GM13976 (cell line): ENCODE results near the gene PLD5.
A peak's percentile ranks its signal among the peaks of the same experiment; 100 is the strongest.

Experiments used
- DNase-seq: peaks from one replicate; pipeline ENCODE4 v3.0.0; 2012; ENCODE audit warnings: low spot score
- CTCF ChIP-seq: IDR thresholded peaks from 2 replicates; pipeline ENCODE4 v1.5.1; 2012; ENCODE audit warnings: borderline replicate concordance, mild to moderate bottlenecking; ENCODE audit not compliant: insufficient read depth; ENCODE audit errors: extremely low read depth, missing control alignments, control extremely low read depth
- in situ Hi-C: fragments of 300-500 bp; cut with MboI; formaldehyde crosslinking; loops from one replicate; pipeline ENCODE4 v1.12.0; 2022; ENCODE audit warnings: low sequenced_read_pairs, mixed read lengths, inconsistent platforms; ENCODE audit not compliant: unreplicated experiment

Gene PLD5

GRCh38 chr1:242534753-242535152 lies 10.3 kb upstream of the PLD5 start:
- no peak for DNase-seq
- in situ Hi-C loops: no loop called here
- TF ChIP-seq CTCF: no peak

GRCh38 chr1:242530761-242531160 lies 6.3 kb upstream of the PLD5 start:
- no peak for DNase-seq
- in situ Hi-C loops: no loop called here

GRCh38 chr1:242525769-242526168 lies 1.3 kb upstream of the PLD5 start:
- no peak for DNase-seq
- no peak for TF ChIP-seq CTCF
- in situ Hi-C loops: no loop called here

More at GRCh38 chr1:242530761-242531160, 6.3 kb upstream of the PLD5 start:
- TF ChIP-seq CTCF: no peak

- DNase-seq: peak; percentile 23
- no peak for TF ChIP-seq CTCF
- in situ Hi-C loops: no loop called here
Observed at GRCh38 chr1:242525360-242525722, 844 bp upstream of the PLD5 start.

- in situ Hi-C loops: no loop called here
- TF ChIP-seq CTCF: no peak
- DNase-seq: peak; percentile 52
Observed at GRCh38 chr1:242523719-242524570, 552 bp downstream of the PLD5 start.

GRCh38 chr1:242522996-242523718 lies 1.3 kb downstream of the PLD5 start:
- in situ Hi-C loops: no loop called here
- DNase-seq: peak; percentile 17
- TF ChIP-seq CTCF: no peak
